HS-5 (cell line): ENCODE measurements around the gene GIPC3.

Experiments
- DNase-seq: peaks from one replicate; pipeline ENCODE4 v3.0.0-alpha.2; 2012; ENCODE audit warnings: low read depth

Gene GIPC3

DNA sequence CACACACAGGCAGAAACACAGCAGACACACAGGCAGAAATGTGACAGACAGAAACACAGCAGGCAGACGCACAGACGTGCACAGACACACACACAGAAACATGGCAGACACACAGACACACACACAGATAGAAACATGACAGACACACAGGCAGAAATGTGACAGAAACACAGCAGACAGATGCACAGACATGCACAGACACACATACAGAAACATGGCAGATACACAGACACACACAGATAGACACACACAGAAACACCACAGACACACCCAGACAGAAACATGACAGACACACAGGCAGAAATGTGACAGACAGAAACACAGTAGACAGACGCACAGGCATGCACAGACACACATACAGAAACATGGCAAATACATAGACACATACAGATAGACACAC is 20.1 kb downstream of the GIPC3 start:
- no peak for DNase-seq

DNA sequence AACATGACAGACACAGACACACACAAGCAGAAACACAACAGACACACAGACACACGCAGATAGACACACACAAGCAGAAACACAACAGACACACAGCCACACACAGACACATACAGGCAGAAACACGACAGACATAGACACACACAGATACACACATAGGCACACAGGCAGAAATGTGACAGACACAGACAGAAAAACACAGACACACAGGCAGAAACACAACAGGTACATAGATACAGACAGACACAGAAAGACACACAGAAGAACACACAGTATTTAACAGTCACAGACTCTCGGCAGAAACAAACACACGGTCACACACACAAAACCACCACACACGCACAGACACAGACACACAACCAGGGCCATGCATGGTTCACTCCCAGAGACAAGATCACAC is 20.5 kb downstream of the GIPC3 start:
- DNase-seq: no peak

DNA sequence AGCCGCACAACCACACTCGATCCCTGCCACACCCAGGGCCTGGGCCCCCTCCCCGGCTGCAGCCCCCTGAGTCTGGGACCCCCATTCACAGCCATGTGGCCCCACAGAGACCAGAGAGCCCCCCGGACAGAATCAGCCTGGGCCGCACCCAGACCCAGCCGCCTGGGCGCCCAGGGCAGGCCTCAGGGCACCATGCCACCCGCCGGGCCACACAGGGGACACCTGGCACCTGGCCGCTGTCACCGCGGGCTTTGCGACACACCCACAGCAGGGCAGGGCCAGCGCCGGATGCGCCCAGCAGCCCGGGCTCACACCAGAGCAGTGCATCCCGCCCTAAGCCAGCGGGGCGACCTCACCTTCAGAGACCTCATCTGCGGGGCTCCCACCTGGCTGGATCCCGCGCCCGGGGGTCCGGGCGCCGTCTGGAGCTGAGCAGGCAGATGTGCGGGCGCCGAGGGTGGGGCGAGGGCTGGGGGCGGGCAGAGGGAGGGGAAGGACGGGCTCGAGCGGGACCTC is 21.0 kb downstream of the GIPC3 start:
- DNase-seq: no peak

DNA sequence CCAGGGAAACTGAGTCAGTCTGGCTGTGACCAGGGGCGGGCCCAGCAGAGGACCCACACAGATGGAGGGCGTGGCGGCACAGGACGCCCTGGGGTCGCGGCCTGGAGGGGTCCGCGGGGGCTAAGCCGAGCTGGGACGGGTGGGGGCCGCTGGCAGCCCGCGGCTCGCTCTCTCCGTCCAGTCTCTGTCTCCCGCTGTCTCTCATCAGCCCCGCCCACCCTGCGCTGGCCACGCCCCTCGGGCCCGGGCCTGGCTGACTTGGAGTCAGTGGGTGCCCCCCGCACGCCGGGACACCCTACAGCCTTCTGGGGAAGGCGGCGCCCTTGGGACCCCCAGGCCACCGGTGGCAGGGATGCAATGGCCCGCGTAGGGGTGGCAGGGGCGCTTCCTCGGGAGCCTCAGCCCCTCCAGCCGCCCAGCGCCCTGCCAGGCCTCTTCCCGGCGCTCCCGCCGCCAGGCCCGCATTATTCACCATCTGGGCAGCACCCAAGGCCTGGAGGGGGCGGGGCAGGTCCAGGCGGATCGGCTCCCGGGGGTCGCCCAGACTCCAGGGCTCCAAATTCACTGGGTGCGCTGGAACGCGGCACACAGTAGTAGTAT is 21.5 kb downstream of the GIPC3 start, which contains the start of gene TBXA2R:
Gene TBXA2R (minus strand): TSS at position 186 of the 600 bp plus-strand sequence. CDS start 6,241 bp downstream, outside the sequence.
- DNase-seq: peak; percentile 58

DNA sequence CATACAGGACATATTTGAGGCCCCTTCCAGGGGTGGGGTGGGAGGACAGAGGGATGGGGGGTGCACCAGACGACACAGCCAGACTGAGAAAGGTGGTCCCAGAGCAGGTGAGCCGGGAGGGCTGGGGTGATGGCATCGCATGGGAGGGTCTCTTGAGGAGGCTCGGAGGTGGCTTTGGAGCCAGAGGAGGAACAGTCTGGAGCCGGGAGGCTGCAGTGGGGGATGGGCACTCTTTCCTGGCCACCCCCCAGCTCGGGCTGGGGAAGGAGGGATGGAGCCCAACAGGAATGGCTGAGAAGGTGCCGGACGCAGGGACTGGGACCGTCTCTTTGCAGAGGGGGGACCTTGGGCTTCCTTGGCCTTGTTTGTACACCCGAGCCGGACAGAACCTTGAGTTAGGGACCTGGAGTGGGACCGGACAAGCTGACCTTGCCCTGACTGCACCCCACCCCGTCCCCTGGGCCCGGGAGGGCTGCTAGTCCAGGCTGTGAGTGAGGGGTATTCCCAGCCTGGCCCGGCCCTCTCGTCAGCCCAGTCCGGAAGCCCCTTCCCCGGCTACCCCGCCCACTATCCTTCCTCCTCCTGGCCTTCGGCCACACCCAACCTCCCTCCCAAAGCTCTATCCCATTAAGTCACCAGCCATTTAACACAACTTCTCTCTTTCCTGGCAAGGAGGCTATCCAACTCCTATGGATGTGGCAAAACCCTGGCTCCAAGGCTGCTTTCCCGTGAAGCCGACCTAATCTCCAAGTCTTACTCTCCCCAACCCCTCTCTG is 22.2 kb downstream of the GIPC3 start:
- no peak for DNase-seq

DNA sequence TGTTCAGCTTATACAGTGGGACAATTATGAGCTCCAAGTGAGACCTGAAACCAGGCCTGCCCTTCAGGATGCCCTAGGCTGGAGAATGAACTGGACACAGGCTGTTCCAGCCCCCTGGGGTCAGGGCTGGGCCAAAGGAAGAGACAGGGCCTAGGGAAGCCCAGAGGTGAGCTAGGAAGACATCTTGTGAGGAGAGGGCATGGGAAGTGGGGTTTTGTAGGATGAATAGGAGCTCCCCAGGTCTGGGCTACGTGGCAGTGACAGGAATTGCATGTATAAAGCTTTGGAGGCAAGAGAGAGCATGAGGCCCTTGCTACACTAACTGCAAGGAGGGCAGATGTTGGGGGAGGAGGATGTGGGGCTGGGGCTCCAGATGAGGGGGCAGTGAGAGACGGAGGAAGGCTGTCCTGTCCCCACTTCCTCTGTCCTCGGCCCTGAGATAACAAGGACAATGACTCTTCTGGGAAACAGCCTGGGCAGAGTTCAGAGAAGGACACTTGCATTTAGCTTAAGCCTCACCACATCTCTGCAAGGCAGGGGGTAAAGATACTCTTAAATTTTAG is 22.9 kb downstream of the GIPC3 start:
- DNase-seq: no peak

DNA sequence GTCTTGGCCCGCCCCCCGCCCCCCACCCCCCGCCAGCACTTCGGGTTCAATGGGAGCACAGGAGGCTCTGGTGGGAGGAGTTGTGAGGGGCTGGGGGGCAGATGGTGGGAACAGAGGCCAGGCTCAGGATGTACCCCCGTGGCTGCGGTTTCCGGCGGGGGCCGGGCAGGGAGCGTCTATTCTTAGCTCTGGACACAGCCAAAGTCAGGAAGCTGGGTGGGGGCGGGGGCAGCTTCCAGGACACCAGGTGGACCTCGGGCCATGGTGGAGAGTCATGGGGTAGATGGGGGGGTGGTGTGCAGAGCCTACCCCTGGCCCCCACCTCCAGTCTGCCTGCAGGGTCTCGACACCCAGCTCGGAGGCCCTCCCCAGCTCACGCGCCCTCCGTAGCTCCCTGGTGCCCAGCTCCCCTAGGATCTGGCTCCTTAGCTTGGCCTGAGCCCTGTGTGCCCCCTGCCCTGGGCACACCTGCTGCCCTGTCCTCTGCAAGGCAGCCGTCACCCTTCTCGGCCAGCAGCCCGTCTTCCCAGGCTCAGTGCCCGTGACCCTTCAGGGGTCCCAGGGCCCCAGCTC is 23.6 kb downstream of the GIPC3 start:
- DNase-seq: no peak

DNA sequence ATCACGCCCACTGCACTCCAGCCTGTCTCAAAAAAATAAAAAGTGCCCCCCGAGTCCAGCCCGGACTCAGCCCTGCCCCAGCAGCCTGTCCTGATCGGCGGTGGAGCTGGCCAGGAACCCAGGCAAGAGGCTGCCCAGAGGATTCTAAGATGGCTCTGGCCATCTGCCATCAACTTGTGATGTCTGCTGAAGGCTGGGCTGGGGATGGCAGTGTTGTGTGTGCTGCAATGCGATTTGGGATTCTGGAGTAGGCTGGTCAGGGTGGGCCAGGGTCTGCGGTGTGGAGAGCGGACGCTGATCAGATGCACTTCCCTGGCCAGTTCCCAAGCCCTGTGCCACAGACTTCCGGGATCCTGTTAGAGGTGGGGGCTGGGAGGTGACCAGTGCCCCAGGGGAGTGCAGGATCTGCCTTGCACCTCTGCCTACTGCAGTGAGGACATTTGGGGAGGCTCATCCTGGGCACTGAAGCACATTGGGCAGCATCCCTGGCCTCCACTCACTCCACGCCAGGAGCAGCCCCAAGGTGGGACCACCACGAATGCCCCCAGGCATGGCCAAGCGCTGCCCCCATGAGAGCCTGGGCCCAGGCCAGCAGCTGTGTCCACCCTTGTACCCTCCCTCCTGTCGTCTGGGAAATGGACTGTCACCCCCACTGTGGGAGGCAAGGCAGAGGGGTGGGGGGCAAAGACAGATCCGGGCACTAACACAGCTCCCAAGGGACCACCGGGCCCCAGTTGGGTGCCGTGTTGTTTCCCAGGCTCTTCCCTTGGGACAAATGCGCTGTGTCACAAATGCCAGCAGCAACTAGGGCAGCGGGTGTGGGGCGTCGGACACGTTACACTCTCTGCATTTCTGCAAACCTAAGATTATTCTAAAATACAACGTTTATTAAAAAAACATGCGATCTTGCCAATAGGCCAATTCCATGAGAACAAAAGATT is 24.8 kb downstream of the GIPC3 start:
- no peak for DNase-seq

DNA sequence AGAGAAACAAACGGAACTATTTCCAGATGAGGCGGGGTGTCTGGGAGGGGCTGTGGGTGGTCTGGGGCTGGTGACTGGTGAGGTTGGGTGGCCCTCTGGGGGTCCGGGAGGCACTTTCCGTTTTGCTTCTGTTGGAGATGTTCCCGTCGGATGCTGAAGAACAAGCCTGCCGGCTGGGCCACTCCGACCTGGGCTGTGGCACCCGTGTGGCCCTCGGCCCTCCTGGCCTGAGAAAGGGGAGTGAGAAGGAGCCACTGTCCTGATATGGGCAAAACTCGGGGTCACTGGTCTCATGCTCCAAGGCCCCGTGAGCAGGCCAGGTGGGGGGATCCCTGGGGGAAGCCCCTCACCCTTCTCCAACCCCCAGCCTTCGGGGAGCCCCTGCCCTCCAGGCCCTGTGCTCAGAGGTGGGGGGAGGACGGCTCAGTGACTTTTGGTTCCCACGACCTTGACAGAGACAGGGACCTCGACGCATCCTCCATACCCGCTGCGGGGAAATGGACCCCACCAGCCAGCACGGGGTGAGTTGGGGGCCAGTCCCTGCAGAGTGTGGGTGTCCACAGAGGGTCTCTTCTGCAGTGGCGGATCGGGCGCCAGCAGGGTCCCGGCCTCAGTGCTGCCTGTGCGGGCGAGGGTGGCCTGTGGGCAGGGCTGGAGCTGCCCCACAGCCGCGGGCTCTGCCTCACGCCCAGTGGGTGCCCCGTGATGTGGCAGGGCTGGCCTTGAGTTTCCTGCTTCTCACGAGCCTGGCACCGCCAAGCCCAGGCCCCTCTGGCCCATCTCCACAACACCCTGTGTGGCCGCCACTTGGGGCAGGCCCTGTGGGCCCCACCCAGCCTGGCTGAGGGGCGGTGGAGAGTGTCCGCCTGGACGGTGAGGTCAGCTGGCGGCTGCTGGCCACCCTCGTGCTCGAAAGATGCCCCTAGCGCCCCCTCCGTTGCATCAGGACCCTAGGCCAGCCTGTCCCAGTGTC is 25.8 kb downstream of the GIPC3 start:
- DNase-seq: no peak

DNA sequence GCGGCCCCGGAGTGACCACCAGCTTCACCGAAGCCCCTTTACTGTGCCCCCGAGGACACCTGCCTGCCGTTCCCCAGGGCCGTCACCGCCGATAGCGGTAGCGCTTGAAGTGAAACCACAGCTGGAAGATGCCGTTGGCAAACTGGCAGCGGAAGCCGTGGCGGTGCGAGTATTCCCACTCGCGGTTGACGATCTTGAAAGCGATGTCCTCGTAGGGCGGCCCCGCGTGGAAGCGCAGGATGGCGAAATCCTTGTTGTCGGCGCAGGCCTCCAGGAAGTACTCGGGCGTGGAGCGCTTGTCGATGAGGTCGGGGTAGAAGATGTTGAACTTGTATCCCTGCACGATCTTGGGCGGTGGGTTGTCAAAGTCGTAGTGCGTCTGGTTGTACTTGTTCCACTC is 26.6 kb downstream of the GIPC3 start:
- DNase-seq: no peak

DNA sequence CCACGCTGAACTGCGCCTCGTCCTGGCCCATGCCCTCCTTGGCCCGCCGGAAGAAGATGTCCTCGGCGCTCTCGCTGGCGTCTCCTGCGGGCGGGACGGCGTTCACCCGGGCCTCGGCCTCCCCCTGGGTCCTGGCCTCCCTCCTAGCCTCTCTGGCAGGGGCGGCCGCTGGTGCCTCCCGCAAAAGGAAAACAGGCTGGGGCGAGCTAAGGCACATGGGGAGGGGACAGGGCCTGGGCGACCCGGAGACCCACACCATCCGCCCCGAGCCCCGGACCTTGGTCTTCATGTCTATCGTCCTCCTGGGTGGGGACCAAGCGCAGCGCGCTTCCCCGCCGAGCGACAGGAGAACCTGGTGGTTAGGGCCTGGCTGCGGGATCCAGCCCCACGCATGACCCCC is 27.1 kb downstream of the GIPC3 start:
- no peak for DNase-seq

DNA sequence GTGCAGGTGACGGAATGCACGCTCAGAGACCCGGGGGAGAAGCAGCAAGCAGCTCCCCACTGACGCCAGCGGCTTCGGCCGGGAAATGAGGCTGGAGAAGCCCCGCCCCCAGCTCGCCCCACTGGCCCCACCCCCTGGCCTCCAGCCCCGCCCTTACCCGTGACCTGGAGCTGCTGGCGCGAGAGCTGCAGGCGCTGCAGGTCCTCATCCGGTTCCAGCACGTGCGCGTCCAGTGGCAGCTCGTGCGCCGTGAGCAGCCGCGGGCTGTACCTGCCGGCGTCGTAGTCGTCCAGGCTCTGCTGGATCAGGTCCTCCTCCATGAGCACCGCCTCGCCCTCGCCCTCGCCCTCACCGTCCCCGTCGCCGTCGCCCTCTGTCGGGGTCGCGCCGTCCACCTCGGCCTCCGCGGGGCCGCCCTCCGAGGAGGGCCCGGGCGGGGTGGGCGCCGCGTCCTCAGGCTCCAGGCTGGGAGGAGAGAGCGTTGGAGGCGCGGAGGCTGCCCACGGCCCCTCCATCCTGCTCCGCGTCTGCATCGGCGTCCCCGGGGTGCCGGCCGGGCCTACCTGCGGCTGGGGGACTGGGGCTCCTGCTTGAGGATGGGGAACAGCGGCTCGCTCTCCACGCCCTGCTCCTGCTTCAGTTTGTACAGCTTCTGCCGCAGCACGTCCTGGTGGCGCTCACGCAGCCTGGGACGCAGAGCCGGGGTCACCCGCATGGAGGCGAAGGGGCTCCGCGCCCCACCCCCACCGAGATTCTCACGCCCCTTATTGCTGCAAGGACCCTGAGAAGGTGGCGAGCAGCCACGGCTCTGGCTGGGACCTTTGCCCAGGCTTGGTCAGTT is 27.8 kb downstream of the GIPC3 start:
- no peak for DNase-seq

DNA sequence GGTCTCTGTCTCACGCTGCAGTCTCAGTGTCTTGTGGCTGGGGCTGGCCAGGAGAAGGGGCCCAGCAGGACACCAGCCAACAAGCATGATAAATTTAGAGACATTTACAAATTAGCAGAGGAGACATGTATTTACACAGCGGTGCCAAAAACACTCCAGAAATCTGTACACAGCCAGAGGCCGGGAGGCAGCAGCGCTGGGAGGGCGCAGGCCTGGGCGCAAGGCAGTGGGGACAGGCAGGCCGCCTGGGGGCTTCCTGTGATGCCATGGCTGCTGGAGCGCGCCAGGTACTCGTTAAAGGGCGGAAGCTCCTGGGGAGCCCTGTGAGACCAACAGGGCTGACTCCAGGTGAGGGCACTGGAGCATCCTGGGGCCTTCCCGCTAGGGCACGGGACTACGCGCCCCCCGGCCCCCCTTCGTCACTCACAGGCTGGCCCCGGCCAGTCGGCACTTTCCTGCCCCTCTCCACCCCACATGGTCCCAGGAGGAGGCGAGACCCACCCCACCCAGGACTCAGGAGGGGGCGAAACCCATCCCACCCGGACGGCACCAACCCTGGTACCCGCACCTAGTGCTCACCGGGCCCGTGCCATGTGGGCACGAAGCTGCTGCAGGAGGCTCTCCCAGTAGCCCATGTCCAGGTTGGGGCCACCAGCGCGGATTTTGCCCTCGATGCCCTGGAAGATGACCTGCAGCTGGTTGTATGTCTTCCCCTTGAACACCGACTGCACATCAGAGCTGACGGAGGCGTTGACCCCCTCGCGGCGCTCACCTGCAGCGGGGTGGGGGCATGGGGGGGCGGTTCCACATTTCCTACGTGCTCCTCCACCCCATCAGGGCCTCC is 28.8 kb downstream of the GIPC3 start:
- DNase-seq: no peak

DNA sequence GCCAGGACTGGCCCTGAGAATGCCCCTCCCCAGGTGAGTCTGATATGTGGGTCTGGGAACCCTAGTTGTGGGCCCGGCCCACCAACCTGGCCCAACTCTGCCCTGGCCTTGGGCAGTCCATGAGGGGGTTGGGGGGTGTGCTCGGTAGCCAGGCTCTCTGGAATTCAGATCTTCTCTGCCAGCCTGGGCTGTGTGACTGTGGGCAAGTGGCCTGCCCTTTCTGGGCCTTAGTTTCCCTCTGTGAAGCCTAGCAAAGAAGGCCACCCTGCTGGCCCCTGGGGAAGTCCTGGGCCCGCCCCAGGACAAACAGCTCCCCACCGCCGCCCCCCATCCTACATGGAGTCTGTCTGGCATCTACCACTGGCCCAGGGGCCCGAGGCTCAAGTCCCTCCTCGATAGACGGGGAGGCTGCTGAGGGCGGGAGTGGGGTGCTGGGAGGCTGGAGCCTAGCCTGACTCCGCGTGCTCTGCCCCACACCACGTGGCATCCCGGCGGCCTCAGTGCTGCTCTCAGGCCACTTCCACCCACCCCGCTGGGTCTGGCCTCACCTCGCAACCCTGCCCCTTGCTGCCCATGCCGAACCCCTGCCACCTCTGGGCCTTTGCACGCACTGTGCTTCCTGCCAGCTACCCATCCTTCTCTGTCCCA is 29.7 kb downstream of the GIPC3 start:
- no peak for DNase-seq

DNA sequence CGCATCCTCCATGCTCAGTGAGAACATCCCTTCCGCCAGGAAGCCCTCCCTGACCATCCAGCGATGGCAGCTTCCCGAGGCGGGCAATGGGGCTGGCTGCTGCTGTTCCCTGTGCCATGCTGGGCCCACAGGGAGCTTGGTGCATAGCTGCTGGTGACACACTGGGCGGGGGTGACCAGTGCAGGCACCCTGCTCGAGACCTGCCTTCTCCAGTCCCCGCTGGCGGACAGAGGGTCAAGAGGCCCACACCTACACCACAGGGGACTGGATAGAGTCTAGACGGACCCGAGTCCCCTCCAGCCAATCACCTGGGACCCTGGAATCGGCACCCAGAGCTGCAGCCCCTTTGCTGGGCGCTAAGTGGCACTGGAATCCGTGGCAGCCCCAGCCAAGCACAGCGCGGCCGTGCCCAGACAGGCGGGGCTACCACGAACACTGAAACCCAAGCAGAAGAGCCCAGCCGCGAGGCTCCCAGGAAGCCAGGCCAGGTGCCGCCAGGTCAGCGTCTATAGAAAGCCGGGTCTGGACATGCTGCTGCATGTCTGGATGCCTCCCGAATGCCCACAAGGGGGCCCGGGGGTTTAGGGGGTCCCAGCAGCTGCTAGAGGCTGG is 30.4 kb downstream of the GIPC3 start:
- no peak for DNase-seq

DNA sequence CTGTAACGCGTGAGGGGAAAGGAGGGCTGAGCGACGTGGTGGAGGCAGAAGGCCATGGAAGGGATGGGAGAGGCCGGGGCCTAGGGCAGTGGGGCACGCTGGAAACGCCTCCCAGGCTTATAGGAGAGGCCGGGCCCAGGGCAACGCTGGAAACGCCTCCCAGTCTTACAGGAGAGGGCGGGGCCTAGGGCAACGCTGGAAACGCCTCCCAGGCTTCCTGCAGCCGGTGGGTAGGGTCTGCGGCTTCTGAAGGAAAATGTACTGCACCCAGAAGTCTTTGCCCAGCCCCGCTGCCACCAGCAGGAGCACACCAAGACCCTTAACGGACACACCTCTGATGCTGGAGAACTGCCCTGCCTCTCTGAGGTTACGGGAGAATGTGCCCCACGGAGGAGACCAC is 32.2 kb downstream of the GIPC3 start:
- no peak for DNase-seq

DNA sequence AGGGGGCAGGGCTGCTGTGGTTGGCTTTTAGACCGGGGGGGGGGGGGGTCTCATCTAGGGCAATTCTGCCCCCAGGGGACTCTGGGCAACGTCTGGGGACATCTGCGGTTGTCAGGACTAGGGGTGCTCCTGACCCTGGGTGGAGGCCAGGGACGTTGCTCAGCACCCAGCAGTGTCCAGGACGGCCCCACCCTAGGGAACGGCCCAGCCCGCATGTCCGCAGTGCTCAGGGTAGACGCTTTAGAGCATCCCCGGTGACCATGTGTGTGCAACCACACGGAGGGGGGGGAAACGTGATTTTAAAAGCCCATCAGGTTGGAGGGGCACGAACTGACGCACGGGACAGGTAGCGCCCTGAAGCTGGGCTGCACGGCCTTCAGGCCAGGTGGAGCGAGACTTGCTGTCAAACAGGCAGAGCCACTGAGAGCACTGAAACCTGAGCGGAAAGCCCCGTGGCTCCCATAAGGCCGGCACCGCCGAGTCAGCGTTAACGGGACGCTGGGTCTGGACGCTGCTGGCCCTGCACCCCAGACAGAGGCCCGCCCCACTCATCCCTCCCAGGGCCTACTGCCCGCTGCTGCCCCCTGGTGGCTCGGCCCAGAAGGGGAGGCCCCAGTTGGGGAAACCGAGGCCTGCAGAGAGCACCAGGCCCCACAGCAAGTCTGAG is 33.0 kb downstream of the GIPC3 start:
- DNase-seq: no peak
